ENCODE measurements around the gene EDNRA.

- TF ChIP-seq CTCF (IDR thresholded peaks at IDR 0.05; ENCODE audit: extremely low read depth in 1 of 2, insufficient read depth in 1 of 2, low read depth in 1 of 2, low read length in 2 of 2) (no peak), EZH2 (IDR thresholded peaks at IDR 0.05; ENCODE audit: borderline replicate concordance, low read depth, low read length, severe bottlenecking) (no peak), POLR2A (IDR thresholded peaks at IDR 0.05; ENCODE audit: low read depth, low read length) (no peak), FOS (IDR thresholded peaks at IDR 0.05; ENCODE audit: borderline replicate concordance, insufficient read depth, low read length) (no peak), POLR2AphosphoS5 (IDR thresholded peaks at IDR 0.05; ENCODE audit: insufficient read depth, low read depth, low read length) (no peak), MAX (IDR thresholded peaks at IDR 0.05; ENCODE audit: insufficient read depth, insufficient read length) (no peak)
Observed at GRCh38 chr4:147538711-147539110, 57.8 kb downstream of the EDNRA start.
